GM12865 (cell line): Measurements from ENCODE around the gene UNC13B.
"Not testable (repeated sequence)": the region's sequence is repeated elsewhere in the genome, so short reads cannot be mapped to it uniquely, and the experiment has no call there.

Source experiments
- DNase-seq: peaks from one replicate; pipeline ENCODE4 v3.0.0; 2010; ENCODE audit warnings: low read depth
- H3K4me3 ChIP-seq: 2 replicates; pipeline ENCODE4 v1.5.1; 2011; ENCODE audit warnings: mild to moderate bottlenecking, low read depth, low read length, control low read depth
- CTCF ChIP-seq: IDR thresholded peaks from 2 replicates; pipeline ENCODE4 v1.5.1; 2011; ENCODE audit warnings: low read length, control low read depth, low read depth, inconsistent platforms; ENCODE audit not compliant: insufficient read depth; ENCODE audit errors: missing control alignments

Gene UNC13B

GRCh38 chr9:35168963-35169362 lies 7.2 kb downstream of the UNC13B start:
- H3K4me3 ChIP-seq = no peak overlapping the region
- TF ChIP-seq CTCF = no peak
- DNase-seq = no peak

GRCh38 chr9:35172878-35173277 lies 11.1 kb downstream of the UNC13B start:
- no peak for DNase-seq
- no peak overlapping the region for H3K4me3 ChIP-seq
- no peak for TF ChIP-seq CTCF

- no peak overlapping the region for H3K4me3 ChIP-seq
- DNase-seq = no peak
- no peak for TF ChIP-seq CTCF
Observed at GRCh38 chr9:35177520-35177919, 15.7 kb downstream of the UNC13B start.

- H3K4me3 ChIP-seq = no peak overlapping the region
- TF ChIP-seq CTCF = no peak
- DNase-seq = no peak
Observed at GRCh38 chr9:35179347-35180280, 17.8 kb downstream of the UNC13B start.

- no peak overlapping the region for H3K4me3 ChIP-seq
- DNase-seq = no peak
- TF ChIP-seq CTCF = no peak
Observed at GRCh38 chr9:35180801-35181200, 19.0 kb downstream of the UNC13B start.

GRCh38 chr9:35182401-35182800 lies 20.6 kb downstream of the UNC13B start:
- not testable (repeated sequence) for H3K4me3 ChIP-seq

GRCh38 chr9:35182996-35183754 lies 21.4 kb downstream of the UNC13B start:
- H3K4me3 ChIP-seq = not testable (repeated sequence)

More at GRCh38 chr9:35182401-35182800, 20.6 kb downstream of the UNC13B start:
- not testable (repeated sequence) for DNase-seq

GRCh38 chr9:35183755-35184480 lies 22.1 kb downstream of the UNC13B start:
- not testable (repeated sequence) for H3K4me3 ChIP-seq, DNase-seq

More at GRCh38 chr9:35182996-35183754, 21.4 kb downstream of the UNC13B start:
- DNase-seq = not testable (repeated sequence)
